ENCODE results near the gene EXTL2.
"Not testable (repeated sequence)": the region's sequence is repeated elsewhere in the genome, so short reads cannot be mapped to it uniquely, and the experiment has no call there.

GRCh38 chr1:100843160-100843559, 51.5 kb downstream of the EXTL2 start:
- not testable (repeated sequence) for TF ChIP-seq CTCF (IDR thresholded peaks at IDR 0.05 in 2 of 3, conservative IDR thresholded peaks at IDR 0.05 in 1 of 3; ENCODE audit: control insufficient read depth in 2 of 3, extremely low read depth in 1 of 3, insufficient read depth in 1 of 3, low read depth in 3 of 3, low read length in 3 of 3); SUZ12 (IDR thresholded peaks at IDR 0.05; ENCODE audit: unreplicated experiment); NFXL1 (IDR thresholded peaks at IDR 0.05; ENCODE audit: borderline replicate concordance); ZNF24 (IDR thresholded peaks at IDR 0.05); CEBPB (IDR thresholded peaks at IDR 0.05; ENCODE audit: borderline replicate concordance in 1 of 2, low read depth in 2 of 2, low read length in 2 of 2); ATF3 (IDR thresholded peaks at IDR 0.05; ENCODE audit: borderline replicate concordance, extremely low read depth, low read depth, low read length)
